ENCODE results near the gene SH2D3C. TPM values are rescaled to one million over a fixed set of nuclear protein-coding genes. Genes with fewer than 3 reads are reported as not detected.

Gene SH2D3C
- total and polyA plus RNA-seq, 2 of the 8 experiments (the other 6 are each of a cell fraction or from before 2014, with no cell fraction given): 6.4 to 8.1 TPM

- TF ChIP-seq SIX5 (IDR thresholded peaks at IDR 0.05; ENCODE audit: low read depth, low read length): peak; percentile 52; the same call in 1 of the 2 replicates
- no peak for TF ChIP-seq BCL11A (IDR thresholded peaks at IDR 0.05; ENCODE audit: low read depth in 2 of 2, low read length in 2 of 2)
- TF ChIP-seq SP1 (IDR thresholded peaks at IDR 0.05; ENCODE audit: low read depth, low read length): peak; percentile 94
- no peak for TF ChIP-seq CHD1 (IDR thresholded peaks at IDR 0.05; ENCODE audit: low read depth, low read length)
- 0 out of 2 replicates have a peak, but pooled peaks have one; percentile 21 for TF ChIP-seq EGR1 (IDR thresholded peaks at IDR 0.05; ENCODE audit: borderline replicate concordance, low read depth, low read length)
- TF ChIP-seq CHD2 (IDR thresholded peaks at IDR 0.05; ENCODE audit: low read length): peak; percentile 77
- TF ChIP-seq POLR2A (IDR thresholded peaks at IDR 0.05; ENCODE audit: control extremely low read depth in 1 of 2, low read depth in 2 of 2, low read length in 2 of 2): peak in 1 of 2 experiments; percentile 45; a peak in 1 of 3 replicates
- TF ChIP-seq SIN3A (conservative IDR thresholded peaks at IDR 0.05 in 1 of 2, IDR thresholded peaks at IDR 0.05 in 1 of 2; ENCODE audit: low read depth in 1 of 2, low read length in 2 of 2): peak in 1 of 2 experiments; percentile 95; a peak in 3 of 4 replicates
- peak; percentile 73 for TF ChIP-seq MAX (IDR thresholded peaks at IDR 0.05)
- TF ChIP-seq HDAC2 (IDR thresholded peaks at IDR 0.05; ENCODE audit: borderline replicate concordance in 1 of 2, low read depth in 2 of 2, low read length in 2 of 2): peak; percentile 50 to 80; a peak in 2 of 4 replicates
- TF ChIP-seq POLR2AphosphoS5 (IDR thresholded peaks at IDR 0.05; ENCODE audit: low read depth, low read length): no peak
- TF ChIP-seq TBP (IDR thresholded peaks at IDR 0.05; ENCODE audit: low read depth, low read length): no peak
- TF ChIP-seq CBX5 (IDR thresholded peaks at IDR 0.05; ENCODE audit: low read depth, low read length): no peak
- no peak for TF ChIP-seq RNF2 (IDR thresholded peaks at IDR 0.05; ENCODE audit: borderline replicate concordance, low read depth, low read length, missing control alignments, poor library complexity, severe bottlenecking)
- no peak for TF ChIP-seq ATF3 (IDR thresholded peaks at IDR 0.05; ENCODE audit: insufficient read depth, low read depth, low read length)
- TF ChIP-seq SP2 (IDR thresholded peaks at IDR 0.05; ENCODE audit: low read length): peak; percentile 17; the same call in 1 of the 2 replicates
- peak; percentile 68; the same call in 1 of the 2 replicates for TF ChIP-seq JUND (IDR thresholded peaks at IDR 0.05; ENCODE audit: low read length)
- TF ChIP-seq SAP30 (IDR thresholded peaks at IDR 0.05; ENCODE audit: insufficient read depth, insufficient replicate concordance, low read length): peak; percentile 94
- TF ChIP-seq KDM1A (IDR thresholded peaks at IDR 0.05; ENCODE audit: borderline replicate concordance, low read length): no peak
- no peak for TF ChIP-seq BRCA1 (IDR thresholded peaks at IDR 0.05; ENCODE audit: low read depth, low read length)
- no peak for TF ChIP-seq RAD21 (IDR thresholded peaks at IDR 0.05 in 1 of 2, conservative IDR thresholded peaks at IDR 0.05 in 1 of 2; ENCODE audit: low read depth in 2 of 2, low read length in 2 of 2)
- peak; percentile 75; the same call in 1 of the 2 replicates for TF ChIP-seq SP4 (IDR thresholded peaks at IDR 0.05; ENCODE audit: low read length)
These were observed 62.8 kb downstream of the SH2D3C start, which contains the start of the genes PTRH1 and TTC16 (continued) for GRCh38 chr9:127715470-127716337.
